Putamen (tissue), 1 donor: ENCODE measurements around the gene SDHB.

Source experiments
- DNase-seq: peaks from one replicate; pipeline ENCODE4 v3.0.0-alpha.2; 2016; ENCODE audit warnings: low spot score

The SDHB gene

GRCh38 chr1:17012775-17013490 lies 40.9 kb downstream of the SDHB start:
- no peak for DNase-seq

DNA sequence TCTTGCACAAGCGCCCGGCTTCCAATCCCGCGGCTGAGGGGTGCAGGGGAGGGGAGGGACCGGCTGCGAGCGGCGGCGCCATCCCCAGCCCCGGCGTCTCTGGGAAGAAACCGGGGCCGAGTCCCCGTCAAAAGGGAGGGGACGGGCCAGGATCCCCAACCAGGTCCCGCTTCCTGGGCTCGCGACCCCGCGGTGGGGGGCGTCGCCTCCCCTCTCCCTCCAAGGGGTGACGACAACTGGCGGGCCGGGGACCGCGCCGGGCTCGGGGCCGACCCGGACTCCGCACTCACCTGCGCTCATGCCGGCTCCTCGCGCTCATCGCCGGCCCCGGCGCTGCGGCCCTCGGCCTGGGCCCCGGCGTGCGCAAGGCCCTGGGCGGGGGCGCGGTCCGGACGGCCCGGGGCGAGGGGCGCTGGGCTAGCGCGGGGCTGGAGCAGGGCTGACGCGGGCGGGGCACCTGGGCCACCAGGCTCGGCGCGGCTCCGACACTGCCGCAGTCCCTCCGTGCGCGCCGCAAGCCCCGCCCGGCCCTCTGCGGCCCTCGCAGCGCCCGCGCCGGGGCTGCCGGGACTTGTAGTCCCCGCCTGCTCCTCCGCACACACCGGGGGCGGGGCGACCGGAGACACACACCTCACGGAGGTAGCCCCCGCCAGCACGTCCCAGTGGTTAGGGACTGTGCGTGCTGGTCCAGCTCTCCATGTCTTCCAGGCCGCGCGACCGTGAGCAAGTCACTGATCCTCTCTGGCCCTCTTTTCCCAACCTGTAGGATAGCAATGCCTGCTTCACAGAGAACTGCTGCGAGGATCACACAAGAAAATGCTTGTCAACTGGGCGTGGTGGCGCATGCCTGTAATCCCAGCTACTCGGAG lies 42.2 kb downstream of the SDHB start, which contains the start of gene ATP13A2:
TSS of gene ATP13A2 (minus strand) at position 490 of the 869 bp plus-strand sequence. CDS start at position 300, 190 bp downstream.
- DNase-seq: peak; percentile 88

GRCh38 chr1:17011092-17011438 lies 42.8 kb downstream of the SDHB start:
- no peak for DNase-seq

DNA sequence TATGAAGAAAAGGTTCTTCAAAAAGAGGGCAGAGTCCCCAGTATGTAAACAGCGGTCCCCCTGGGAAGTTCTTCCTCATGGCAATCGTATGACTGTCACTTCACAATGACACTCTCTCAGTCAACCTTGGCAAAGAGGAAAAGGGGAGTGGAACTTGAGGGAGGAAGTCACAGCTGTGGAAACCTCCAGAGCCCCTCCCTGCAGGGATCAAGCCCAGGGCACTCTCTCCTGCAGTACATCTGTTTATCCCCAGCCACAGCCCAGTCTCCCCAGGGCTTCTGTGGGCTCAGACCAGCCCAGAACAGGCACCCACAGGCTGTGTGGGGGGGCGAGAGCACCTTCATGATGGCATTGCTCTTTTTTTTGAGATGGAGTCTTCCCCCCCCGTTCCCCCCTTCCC lies 44.1 kb downstream of the SDHB start:
- DNase-seq: no peak

- no peak for DNase-seq
These were observed 45.5 kb downstream of the SDHB start for GRCh38 chr1:17008208-17008855.

DNA sequence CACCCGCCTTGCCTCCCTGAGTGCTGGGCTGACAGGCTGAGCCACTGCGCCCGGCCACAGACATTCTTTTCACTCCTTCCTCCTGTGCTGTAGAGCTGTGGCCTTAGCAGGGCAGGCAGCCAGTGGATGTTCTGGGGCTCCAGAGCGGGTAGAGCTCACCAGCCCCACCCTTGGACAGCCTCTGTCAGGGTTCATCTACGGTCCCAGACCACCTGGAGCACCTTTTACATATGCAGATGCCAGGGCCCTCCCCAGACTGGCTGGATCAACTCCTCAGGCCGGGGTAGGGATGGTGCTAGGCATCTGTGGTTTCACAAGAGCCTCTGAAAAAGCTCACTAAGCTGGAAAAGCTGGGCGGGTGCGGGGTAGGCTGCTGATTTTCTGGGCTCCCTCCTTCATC lies 46.7 kb downstream of the SDHB start:
- no peak for DNase-seq

GRCh38 chr1:17005365-17005740 lies 48.5 kb downstream of the SDHB start:
- no peak for DNase-seq

DNA sequence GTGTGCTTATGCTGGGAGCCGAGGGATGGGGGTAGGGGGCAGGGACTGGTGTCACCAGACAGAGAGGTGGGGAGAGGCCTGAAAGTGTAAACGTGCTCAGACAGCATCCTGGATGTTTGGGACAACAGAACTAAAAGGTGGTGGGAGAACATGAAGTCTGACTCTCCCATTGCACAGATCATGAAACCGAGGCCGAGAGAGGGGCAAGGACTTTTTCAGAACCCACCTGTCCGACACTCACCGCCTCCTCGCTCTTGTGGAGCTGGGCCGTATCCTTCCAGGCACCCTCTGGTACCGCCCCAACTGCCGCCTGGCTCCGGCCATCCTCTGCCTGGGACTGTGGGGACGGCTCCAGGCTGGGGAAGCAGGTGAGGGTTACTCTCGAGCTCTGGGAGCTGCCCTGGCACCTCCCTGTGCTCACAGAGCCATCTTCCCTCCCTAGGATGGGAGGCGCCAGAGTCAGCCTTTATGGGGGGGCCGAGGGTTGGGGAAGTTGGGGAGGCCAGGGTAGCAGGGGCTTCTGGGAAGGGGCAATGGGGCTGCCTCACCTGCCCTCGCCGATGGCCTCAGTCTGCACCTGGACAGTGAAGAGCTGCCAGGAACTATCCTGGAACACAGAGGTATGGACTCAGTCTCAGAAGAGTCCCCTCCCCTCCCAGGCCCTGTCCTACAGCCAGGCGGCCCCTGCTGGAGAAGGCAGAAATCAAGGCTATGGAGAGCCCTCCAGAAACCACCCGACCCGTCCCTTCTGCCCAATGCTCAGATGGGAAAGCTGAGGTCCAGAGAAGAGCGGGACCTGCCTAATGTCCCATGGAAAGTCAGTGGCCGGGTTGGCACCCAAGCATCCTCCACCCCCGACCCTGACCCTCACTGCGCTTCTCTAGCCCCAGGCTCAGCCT lies 49.1 kb downstream of the SDHB start:
- DNase-seq: no peak

DNA sequence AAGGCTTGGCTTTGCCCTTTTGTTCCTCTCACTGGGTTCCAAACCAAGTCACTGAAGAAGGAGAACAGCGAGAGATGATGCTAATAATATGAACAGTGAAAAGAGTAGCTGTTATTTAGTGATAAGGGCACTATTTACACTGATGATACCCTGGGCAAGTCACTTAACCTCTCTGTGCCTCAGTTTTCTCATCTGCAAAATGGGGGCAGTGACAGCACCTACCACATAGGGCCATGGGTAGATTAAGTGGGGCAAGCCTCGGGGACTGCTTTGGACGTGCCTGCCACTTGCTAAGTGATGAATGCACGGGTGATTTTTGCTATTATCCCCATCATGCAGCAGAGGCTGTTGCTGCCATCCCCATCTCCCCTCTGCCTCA lies 51.3 kb downstream of the SDHB start:
- no peak for DNase-seq

DNA sequence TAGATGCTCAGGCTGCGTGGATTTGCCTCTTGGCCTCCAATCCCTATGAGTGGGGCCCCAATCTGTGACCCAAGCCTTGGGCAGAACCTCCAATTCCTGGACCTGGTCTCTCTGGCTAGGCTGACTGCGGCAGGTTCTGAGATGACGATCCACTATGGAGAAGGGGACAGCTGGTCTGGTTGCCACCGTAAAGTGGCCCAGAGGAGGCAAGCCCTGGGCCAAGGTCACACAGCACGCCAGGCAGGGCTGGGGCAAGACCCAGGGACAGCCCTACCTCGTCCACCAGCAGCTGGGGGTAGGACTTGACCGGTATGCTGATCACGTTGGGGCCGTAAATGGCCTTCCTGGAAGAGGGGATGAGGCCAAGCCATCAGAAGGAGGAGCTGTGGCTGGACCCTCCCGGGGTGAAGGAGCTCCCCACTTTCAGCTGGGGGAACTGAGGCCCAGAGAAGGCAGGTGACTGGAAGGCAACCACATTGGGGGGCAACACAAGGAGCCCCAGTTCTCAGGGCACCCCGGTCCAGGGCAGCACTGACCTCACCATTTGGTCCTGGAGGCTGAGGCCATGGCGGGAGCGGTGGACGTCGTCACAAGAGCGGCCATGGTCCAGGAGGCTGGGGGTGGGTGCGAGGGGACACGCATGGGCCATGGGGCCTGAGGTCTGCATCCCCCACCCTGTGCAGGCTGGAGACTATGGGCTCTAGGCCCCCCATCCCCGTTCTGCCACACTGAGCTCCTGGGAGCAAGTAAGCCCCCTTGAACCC lies 51.9 kb downstream of the SDHB start:
- DNase-seq: no peak

DNA sequence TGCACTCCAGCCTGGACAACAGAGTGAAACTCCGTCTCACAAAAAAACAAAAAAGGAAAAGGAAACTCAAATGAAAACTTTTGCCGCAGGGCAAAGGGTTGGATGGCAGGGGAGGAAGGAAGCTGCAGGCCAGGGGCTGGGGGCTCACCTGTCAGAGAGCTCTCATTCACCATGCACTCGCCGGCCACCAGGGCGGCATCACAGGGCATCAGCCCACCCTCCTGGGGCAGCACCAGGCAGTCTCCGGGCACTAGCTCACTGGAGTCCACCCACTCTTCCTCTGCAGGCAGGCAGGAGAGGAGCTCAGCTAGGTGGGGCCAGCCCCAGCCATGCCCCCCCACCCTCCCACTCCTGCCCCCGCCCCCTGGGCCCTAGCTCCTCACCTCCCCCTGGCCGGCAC lies 54.0 kb downstream of the SDHB start:
- DNase-seq: no peak

- no peak for DNase-seq
These were observed 55.2 kb downstream of the SDHB start for GRCh38 chr1:16998589-16998988.

- DNase-seq: no peak
These were observed 57.0 kb downstream of the SDHB start for GRCh38 chr1:16996845-16997244.

- no peak for DNase-seq
These were observed 60.3 kb downstream of the SDHB start for GRCh38 chr1:16993521-16994038.

DNA sequence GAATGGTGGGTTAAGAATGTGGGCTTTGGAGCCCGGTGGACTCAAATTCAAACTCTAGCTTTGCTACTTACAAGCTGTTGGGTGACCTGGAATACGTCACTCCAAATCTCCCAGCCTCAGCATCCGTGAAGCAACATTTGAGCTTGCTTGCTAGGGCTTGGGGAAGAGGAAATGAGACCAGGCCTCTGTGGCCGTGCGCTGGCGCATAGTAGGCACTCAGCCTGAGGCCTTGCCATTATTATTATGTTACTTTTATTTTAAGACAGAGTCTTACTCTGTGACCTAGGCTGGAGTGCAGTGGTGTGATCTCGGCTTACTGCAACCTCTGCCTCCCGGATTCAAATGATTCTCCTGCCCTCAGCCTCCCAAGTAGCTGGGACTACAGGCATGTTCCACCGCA lies 61.2 kb downstream of the SDHB start:
- no peak for DNase-seq

DNA sequence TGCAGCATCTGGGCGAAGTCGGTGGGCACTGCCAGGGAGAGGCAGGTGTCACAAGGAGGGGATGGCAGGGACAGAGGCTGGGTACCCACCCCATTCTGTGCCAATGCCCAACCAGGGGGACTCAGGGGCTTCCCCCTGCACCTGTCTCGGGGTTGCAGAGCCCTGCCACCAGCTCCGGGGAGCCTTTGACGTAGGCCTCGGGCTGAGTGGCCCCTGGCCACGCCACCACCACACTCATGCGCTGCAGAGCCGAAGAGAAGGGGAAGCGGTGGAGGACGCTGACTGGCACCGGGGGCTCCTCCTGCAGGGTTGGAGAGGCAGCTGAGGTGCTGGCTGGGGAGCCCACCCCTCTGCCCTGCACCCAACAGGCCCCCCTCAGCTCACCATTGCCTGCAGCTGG lies 61.7 kb downstream of the SDHB start:
- no peak for DNase-seq

DNA sequence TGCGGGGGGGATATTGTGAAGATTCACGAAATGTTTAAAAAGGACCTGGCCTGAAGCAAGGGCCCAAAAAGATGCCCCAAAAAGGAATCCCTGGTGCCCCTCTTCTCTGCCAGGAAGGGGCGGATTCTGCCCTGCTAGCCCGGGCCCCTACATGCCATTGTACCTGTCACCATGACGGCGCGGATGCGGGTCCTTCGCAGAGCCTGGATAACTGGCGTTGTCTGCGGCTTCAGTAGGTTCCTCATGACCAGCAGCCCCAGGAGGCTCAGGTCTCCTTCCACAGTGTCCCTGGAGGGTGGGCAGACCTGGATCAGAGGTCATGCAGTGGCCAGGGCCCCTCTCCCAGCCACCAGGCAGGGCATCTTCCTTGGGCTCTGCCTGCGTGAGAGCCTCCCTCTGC lies 62.3 kb downstream of the SDHB start:
- no peak for DNase-seq

- no peak for DNase-seq
These were observed 64.0 kb downstream of the SDHB start for GRCh38 chr1:16989676-16990391.

GRCh38 chr1:16988210-16988609 lies 65.6 kb downstream of the SDHB start:
- no peak for DNase-seq

DNA sequence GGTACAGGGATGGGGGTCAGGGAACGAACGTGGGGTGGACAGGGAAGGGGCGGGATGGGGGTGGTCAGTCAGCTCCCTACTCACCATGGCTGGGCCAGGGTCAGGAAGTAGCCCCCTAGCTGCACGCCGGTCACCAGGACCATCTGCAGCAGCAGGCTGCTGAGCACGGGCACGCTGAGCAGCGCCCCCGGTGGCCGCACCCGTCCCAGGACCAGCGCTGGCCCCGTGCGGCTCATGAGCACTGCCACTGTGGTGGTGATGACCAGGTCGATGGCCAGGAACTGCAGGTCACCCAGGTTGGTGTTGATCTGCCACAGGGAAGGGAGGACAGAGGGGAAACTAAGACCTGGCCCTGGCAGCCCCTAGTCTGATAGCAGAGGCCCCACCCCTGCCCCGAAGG lies 66.9 kb downstream of the SDHB start:
- DNase-seq: no peak
